Measurements from ENCODE around the gene PGBD5. TPM values are rescaled to one million over a fixed set of nuclear protein-coding genes. Genes with fewer than 3 reads are reported as not detected.

Gene PGBD5
- total RNA-seq, 2 donors from 2014 or later: 0.52 TPM; not detected in 1

GRCh38 chr1:230301322-230301721 is 124.8 kb downstream of the PGBD5 start:
- no peaks in the 10 kb centered on the region for H3K36me3 Mint-ChIP-seq (ENCODE audit: low read depth)
- no peaks in the 10 kb centered on the region for H3K9me3 Mint-ChIP-seq
- H3K4me1 Mint-ChIP-seq: peaks cover 14% of the 10 kb centered on the region
- H3K27ac Mint-ChIP-seq: no peak overlapping the region
- peaks cover 1% of the 10 kb centered on the region for H3K27me3 Mint-ChIP-seq
- ATAC-seq (replicated peaks): no peak
- H3K4me3 Mint-ChIP-seq: no peak overlapping the region

DNA sequence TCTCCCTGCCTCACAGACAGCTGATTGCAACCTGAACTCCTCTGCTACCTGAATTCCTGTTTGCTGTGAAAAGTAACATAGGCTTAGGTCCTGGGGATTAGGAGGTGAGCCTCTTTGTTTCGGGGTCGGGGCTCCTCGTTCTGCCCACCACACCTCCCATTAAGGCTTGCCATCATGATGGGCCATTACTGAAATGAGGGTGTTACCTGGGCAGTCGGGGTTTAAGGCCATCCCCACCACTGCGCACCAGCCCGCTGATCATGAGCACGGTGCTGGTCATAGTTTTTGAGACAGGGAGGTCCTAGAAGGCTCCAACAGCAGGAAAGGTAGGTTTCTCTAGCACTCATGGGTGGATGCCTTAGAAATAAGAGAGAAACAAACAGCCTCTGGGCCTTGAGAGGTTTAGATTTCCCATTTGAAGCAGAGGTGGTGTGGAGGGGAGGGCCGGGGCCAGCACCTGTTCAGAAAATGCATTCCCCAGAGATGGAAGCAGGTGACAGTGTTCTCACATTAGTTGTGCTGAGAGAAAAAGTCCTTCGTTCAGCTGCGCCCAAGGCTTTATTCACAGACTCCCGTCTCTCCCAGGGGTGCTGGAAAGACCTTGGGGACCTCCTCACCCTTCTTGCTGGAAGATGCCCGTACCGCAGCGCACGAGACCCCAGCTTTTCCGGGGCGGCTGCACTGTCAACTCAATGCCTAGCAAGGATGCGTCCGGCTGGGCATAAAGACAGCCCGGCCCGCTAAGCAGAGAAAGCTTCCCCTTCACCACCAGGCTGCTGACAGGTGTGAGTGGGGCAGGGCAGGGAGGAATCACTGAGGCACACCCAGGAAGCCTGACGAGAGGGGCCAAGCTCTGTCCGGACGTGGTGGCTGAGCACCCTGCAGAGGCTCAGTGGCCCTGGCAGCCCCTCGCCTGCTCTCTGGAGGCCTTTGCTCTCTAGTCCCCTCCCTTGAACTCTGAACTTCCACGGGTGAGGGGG is 125.5 kb downstream of the PGBD5 start:
- Mint-ChIP-seq H3K27ac (no peak overlapping the region), H3K36me3 (ENCODE audit: low read depth) (no peaks in the 10 kb centered on the region), H3K27me3 (peaks cover 8% of the 10 kb centered on the region), H3K4me1 (peaks cover 14% of the 10 kb centered on the region), H3K9me3 (no peaks in the 10 kb centered on the region), H3K4me3 (no peak overlapping the region)
- ATAC-seq (replicated peaks): no peak

DNA sequence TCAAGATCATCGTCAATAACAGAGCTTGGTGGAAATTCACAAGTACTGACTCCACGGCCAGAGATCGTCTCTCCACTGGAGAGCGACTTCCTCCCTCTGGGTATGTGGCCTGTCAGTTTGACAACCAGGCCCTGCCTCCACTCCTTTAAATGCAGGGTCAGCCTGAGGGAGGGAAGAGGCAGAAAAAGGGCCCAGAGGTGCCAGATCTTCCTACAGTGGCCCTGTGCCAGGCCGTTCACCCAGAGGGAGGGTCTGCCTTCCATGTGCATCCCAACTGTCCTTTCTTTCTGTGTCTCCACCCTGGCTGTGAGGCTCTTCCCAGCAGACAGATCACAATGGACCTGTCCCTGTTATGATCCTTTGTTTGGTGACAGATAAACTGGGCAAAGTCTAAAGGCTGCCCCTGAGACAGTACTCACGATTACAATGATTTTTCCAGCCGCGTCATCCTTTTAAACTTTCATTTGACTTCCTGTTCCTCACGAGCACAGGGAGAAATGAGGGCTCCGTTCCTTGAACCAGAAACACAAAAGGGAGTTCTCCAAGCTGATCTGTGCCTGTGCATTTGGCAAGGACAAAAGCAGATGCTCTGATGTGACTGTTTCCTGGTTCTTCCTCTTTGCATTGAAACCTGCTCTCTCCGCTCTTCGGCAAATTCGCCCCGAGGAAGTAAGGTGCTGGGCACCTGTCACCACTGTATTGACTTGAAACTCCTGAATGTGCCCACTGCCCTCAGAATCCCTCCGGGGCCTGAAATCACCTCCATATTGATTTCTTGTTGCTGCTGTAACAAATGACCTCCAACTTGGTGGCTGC is 126.7 kb downstream of the PGBD5 start:
- no peaks in the 10 kb centered on the region for H3K9me3 Mint-ChIP-seq
- H3K4me1 Mint-ChIP-seq: peaks cover 13% of the 10 kb centered on the region
- no peak overlapping the region for H3K27ac Mint-ChIP-seq
- peaks cover 18% of the 10 kb centered on the region for H3K27me3 Mint-ChIP-seq
- no peaks in the 10 kb centered on the region for H3K36me3 Mint-ChIP-seq (ENCODE audit: low read depth)
- no peak overlapping the region for H3K4me3 Mint-ChIP-seq
- ATAC-seq (replicated peaks): no peak

GRCh38 chr1:230295367-230295766 is 130.8 kb downstream of the PGBD5 start:
- Mint-ChIP-seq H3K9me3 (no peaks in the 10 kb centered on the region), H3K4me1 (no peaks in the 10 kb centered on the region), H3K4me3 (no peak overlapping the region), H3K36me3 (ENCODE audit: low read depth) (no peaks in the 10 kb centered on the region), H3K27me3 (peaks cover 32% of the 10 kb centered on the region), H3K27ac (no peak overlapping the region)
- ATAC-seq (replicated peaks): no peak

- no peak for ATAC-seq (replicated peaks)
- H3K27me3 Mint-ChIP-seq: peaks cover 32% of the 10 kb centered on the region
- no peaks in the 10 kb centered on the region for H3K36me3 Mint-ChIP-seq (ENCODE audit: low read depth)
- no peaks in the 10 kb centered on the region for H3K4me1 Mint-ChIP-seq
- H3K9me3 Mint-ChIP-seq: no peaks in the 10 kb centered on the region
- no peak overlapping the region for H3K27ac Mint-ChIP-seq
- no peak overlapping the region for H3K4me3 Mint-ChIP-seq
Observed at GRCh38 chr1:230293390-230293700, 132.8 kb downstream of the PGBD5 start.

GRCh38 chr1:230292689-230293389 is 133.3 kb downstream of the PGBD5 start:
- Mint-ChIP-seq H3K27ac (no peak overlapping the region), H3K4me1 (no peaks in the 10 kb centered on the region), H3K36me3 (ENCODE audit: low read depth) (no peaks in the 10 kb centered on the region), H3K27me3 (peaks cover 32% of the 10 kb centered on the region), H3K4me3 (no peak overlapping the region), H3K9me3 (no peaks in the 10 kb centered on the region)
- no peak for ATAC-seq (replicated peaks)

GRCh38 chr1:230291731-230292620 is 134.2 kb downstream of the PGBD5 start:
- H3K36me3 Mint-ChIP-seq (ENCODE audit: low read depth): no peaks in the 10 kb centered on the region
- H3K27me3 Mint-ChIP-seq: peaks cover 32% of the 10 kb centered on the region
- no peak overlapping the region for H3K4me3 Mint-ChIP-seq
- peak overlapping the region; percentile 70 for H3K27ac Mint-ChIP-seq
- H3K9me3 Mint-ChIP-seq: no peaks in the 10 kb centered on the region
- ATAC-seq (replicated peaks): no peak
- no peaks in the 10 kb centered on the region for H3K4me1 Mint-ChIP-seq

DNA sequence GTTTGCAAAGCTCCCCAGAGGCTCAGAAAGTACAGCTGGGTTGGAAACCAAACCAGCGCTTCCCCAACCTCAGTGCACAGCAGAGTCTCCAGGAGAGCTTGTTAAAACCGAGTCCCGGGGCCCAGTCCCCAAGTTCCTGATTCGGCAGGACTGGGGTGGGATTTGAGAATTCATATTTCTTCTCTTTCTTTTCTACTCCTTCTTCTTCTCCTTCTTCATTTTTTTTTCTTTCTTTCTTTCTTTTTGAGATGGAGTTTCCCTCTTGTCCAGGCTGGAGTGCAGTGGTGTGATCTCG is 136.8 kb downstream of the PGBD5 start:
- H3K9me3 Mint-ChIP-seq: no peaks in the 10 kb centered on the region
- H3K4me1 Mint-ChIP-seq: no peaks in the 10 kb centered on the region
- no peaks in the 10 kb centered on the region for H3K36me3 Mint-ChIP-seq (ENCODE audit: low read depth)
- no peak overlapping the region for H3K4me3 Mint-ChIP-seq
- H3K27me3 Mint-ChIP-seq: peaks cover 14% of the 10 kb centered on the region
- no peak overlapping the region for H3K27ac Mint-ChIP-seq
- no peak for ATAC-seq (replicated peaks)

- no peaks in the 10 kb centered on the region for H3K9me3 Mint-ChIP-seq
- H3K27ac Mint-ChIP-seq: no peak overlapping the region
- H3K4me3 Mint-ChIP-seq: no peak overlapping the region
- no peak for ATAC-seq (replicated peaks)
- peaks cover 14% of the 10 kb centered on the region for H3K27me3 Mint-ChIP-seq
- no peaks in the 10 kb centered on the region for H3K4me1 Mint-ChIP-seq
- H3K36me3 Mint-ChIP-seq (ENCODE audit: low read depth): no peaks in the 10 kb centered on the region
Observed at GRCh38 chr1:230288641-230289349, 137.3 kb downstream of the PGBD5 start.

DNA sequence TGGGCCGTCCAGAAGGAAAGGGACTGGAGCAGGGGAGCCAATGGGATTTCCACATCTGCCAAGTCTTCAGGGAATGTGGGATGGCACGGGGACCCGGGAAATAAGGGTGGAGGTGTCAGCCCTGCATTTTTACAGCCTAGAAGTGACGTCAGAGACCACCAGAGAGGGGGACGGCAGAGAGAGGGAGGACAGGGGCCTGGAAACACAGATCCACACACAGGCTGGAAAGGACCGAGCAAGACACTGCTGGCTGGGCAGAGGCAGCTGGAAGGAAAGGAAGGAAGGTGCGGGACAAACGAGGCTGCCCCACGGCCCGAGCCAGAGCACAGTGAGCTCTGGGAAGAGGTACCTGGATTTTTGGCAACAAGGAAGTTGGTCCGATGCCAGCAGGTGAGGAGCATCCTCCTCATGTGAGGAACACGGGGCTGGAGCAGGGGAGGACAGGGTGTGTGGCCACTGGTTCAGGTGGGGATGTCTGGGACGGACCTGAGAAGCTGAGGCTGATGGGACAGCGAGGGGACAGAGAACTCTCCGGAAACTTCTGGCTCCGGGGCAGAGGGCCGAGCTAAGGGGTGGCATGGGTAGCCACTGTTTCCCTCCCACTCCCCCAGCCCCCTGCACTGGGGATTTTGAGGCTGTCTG is 138.3 kb downstream of the PGBD5 start:
- Mint-ChIP-seq H3K27me3 (peaks cover 14% of the 10 kb centered on the region), H3K4me1 (no peaks in the 10 kb centered on the region), H3K36me3 (ENCODE audit: low read depth) (no peaks in the 10 kb centered on the region), H3K27ac (no peak overlapping the region), H3K9me3 (no peaks in the 10 kb centered on the region), H3K4me3 (no peak overlapping the region)
- ATAC-seq (replicated peaks): no peak

DNA sequence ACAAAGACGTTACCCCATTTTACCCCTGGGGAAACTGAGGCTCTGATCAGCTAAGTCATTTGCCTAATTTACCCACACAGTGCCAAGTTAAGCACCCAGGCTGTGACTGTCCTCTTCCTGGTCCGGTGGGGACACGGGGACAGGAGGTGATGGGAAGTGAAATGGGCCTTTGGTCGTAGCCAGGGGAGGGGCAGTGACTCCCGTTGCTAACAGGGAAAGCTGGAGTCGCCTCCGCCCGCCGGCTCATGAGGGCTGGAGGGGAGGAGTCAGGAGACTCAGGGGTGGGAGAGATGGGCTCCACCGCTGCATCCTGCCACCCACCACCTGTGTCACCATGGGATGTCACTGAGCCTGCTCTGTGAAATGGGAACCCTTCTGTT is 139.3 kb downstream of the PGBD5 start:
- H3K4me3 Mint-ChIP-seq: no peak overlapping the region
- peaks cover 7% of the 10 kb centered on the region for H3K36me3 Mint-ChIP-seq (ENCODE audit: low read depth)
- no peaks in the 10 kb centered on the region for H3K9me3 Mint-ChIP-seq
- ATAC-seq (replicated peaks): no peak
- H3K27ac Mint-ChIP-seq: no peak overlapping the region
- peaks cover 9% of the 10 kb centered on the region for H3K27me3 Mint-ChIP-seq
- no peaks in the 10 kb centered on the region for H3K4me1 Mint-ChIP-seq

DNA sequence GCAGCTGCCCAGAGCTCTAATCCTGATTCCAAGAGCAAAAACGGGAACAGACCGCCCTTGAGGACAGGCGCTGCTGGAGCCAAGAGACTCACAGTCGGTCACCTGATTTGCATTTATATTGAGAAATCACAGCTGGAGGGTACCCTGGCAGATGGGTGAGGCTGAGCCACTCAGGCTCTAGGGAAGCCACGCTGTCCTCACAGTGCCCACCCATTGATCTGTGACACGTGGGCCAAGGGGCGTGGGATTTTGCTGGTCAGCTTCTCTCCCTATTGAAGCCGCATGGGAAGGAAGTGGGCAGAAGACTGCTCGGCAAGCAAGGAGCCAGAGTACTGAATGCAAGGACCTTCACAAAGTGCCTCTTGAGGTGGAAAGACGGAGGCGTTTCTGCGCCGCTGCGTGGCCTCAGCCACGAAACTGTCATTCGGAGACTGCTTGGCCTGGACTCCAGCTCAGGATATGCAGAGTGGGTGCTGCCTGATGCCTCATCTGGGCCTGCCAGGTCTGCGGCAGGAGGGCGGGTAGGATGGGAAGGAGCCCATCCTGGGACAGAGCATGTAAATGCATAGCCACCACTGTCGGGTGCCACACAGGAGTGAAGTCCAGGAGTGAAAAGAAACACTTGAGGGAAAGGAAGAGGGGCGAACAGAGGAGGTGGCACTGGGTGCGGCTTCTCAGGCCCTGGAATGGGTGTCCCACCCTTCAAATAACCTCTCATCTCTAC is 139.8 kb downstream of the PGBD5 start:
- peaks cover 5% of the 10 kb centered on the region for H3K27me3 Mint-ChIP-seq
- peak; percentile 17 for ATAC-seq (replicated peaks)
- peak overlapping the region; percentile 46 for H3K27ac Mint-ChIP-seq
- H3K4me1 Mint-ChIP-seq: no peaks in the 10 kb centered on the region
- H3K4me3 Mint-ChIP-seq: no peak overlapping the region
- peaks cover 13% of the 10 kb centered on the region for H3K36me3 Mint-ChIP-seq (ENCODE audit: low read depth)
- no peaks in the 10 kb centered on the region for H3K9me3 Mint-ChIP-seq

DNA sequence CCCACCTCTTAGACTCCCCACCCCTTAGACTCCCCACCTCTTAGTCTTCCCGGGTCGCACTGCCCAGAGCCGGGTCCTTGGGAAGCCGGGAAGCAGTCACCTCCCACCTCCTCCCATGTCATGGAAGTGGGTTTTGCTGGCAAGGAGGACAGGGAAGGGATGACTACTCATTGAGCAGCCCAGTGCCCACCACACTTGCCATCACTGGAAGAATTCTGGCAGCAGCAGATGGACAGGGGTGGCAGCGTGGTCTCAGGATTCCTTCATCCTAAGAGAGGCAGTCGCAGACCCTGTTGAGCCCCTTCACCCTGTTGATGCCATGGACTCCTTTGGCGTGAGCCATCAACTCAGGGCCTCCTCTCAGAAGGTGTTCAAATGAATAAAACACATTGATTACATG is 140.8 kb downstream of the PGBD5 start:
- Mint-ChIP-seq H3K27ac (no peak overlapping the region), H3K27me3 (no peaks in the 10 kb centered on the region), H3K36me3 (ENCODE audit: low read depth) (peaks cover 17% of the 10 kb centered on the region), H3K4me1 (no peaks in the 10 kb centered on the region), H3K4me3 (no peak overlapping the region), H3K9me3 (no peaks in the 10 kb centered on the region)
- ATAC-seq (replicated peaks): no peak
